Measurements from ENCODE around the gene DGCR6L. TPM values are rescaled to one million over a fixed set of nuclear protein-coding genes. Genes with fewer than 3 reads are reported as not detected.
A peak's percentile ranks its signal among the peaks of the same experiment; 100 is the strongest.
"Not testable (repeated sequence)": the region's sequence is repeated elsewhere in the genome, so short reads cannot be mapped to it uniquely, and the experiment has no call there.

The DGCR6L gene
- total RNA-seq, 6 experiments from 2014 or later = 32.6 to 79.9 (median 50.9) TPM

- WGBS (ENCODE audit: insufficient coverage, low coverage, low lambda C conversion rate, missing lambda C conversion rate) = 34% methylated on average over 4 of the region's 5 CpGs
- H3K4me1 ChIP-seq; DNase-seq; intact Hi-C loops (cut with DNase I); H3K4me3 ChIP-seq; H3K9me3 ChIP-seq; H3K27ac ChIP-seq; ATAC-seq; H3K27me3 ChIP-seq; H3K36me3 ChIP-seq: not testable (repeated sequence)
These were observed 8.7 kb upstream of the DGCR6L start for GRCh38 chr22:20328569-20328930.

- DNase-seq; H3K36me3 ChIP-seq; H3K4me3 ChIP-seq; H3K27ac ChIP-seq; H3K4me1 ChIP-seq; H3K9me3 ChIP-seq; ATAC-seq; intact Hi-C loops (cut with DNase I); H3K27me3 ChIP-seq: not testable (repeated sequence)
- WGBS (ENCODE audit: insufficient coverage, low coverage, low lambda C conversion rate, missing lambda C conversion rate) = no CpG with 5 or more reads among the region's 1 CpG
These were observed 6.1 kb upstream of the DGCR6L start for GRCh38 chr22:20325996-20326395.

- TF ChIP-seq POLR2A (IDR thresholded peaks at IDR 0.05) (no peak), CTCF (IDR thresholded peaks at IDR 0.05) (no peak)
- H3K4me1 ChIP-seq = peaks cover 0 to 9% (median under 1%) of the 10 kb centered on the region in 4 donors
- H3K27ac ChIP-seq = no peak overlapping the region
- H3K36me3 ChIP-seq = no peaks in the 10 kb centered on the region
- 77% methylated on average over 5 of the region's 5 CpGs for WGBS (ENCODE audit: insufficient coverage, low coverage, low lambda C conversion rate, missing lambda C conversion rate)
- no peak for DNase-seq
- intact Hi-C loops (cut with DNase I) = no loop called here
- H3K4me3 ChIP-seq = no peak overlapping the region
- ATAC-seq = no peak
- no peaks in the 10 kb centered on the region for H3K27me3 ChIP-seq
- H3K9me3 ChIP-seq = no peaks in the 10 kb centered on the region
These were observed 4.3 kb upstream of the DGCR6L start for GRCh38 chr22:20324139-20324516.

- H3K36me3 ChIP-seq; H3K27me3 ChIP-seq; intact Hi-C loops (cut with DNase I); H3K4me3 ChIP-seq; H3K27ac ChIP-seq; H3K9me3 ChIP-seq; ATAC-seq: not testable (repeated sequence)
- 83% methylated on average over 4 of the region's 7 CpGs for WGBS (ENCODE audit: insufficient coverage, low coverage, low lambda C conversion rate, missing lambda C conversion rate)
- peak in 1 of 3 donors; percentile 19 for DNase-seq
- H3K4me1 ChIP-seq = peaks cover 0 to 30% (median 11%) of the 10 kb centered on the region in 4 donors
These were observed 1.8 kb upstream of the DGCR6L start for GRCh38 chr22:20321552-20322211.

- 40% methylated on average over 7 of the region's 20 CpGs for WGBS (ENCODE audit: insufficient coverage, low coverage, low lambda C conversion rate, missing lambda C conversion rate)
- Histone ChIP-seq H3K4me3 (peak overlapping the region; percentile 94 to 97 (median 95)), H3K27ac (peak overlapping the region; percentile 77 to 85 (median 80)), H3K4me1 (peaks cover 0 to 30% (median 14%) of the 10 kb centered on the region in 4 donors)
- H3K27me3 ChIP-seq; H3K9me3 ChIP-seq; intact Hi-C loops (cut with DNase I); H3K36me3 ChIP-seq: not testable (repeated sequence)
- ATAC-seq (peak; percentile 2 to 14 (median 8)), DNase-seq (peak in 1 of 3 donors; percentile 9)
These were observed 1.0 kb upstream of the DGCR6L start for GRCh38 chr22:20320659-20321551.

- Histone ChIP-seq H3K36me3 (no peaks in the 10 kb centered on the region), H3K4me3 (peak overlapping the region; percentile 94 to 97 (median 95)), H3K9me3 (no peaks in the 10 kb centered on the region), H3K27ac (peak overlapping the region; percentile 77 to 85 (median 80)), H3K27me3 (no peaks in the 10 kb centered on the region), H3K4me1 (peaks cover 0 to 41% (median 18%) of the 10 kb centered on the region in 4 donors)
- TF ChIP-seq CTCF (IDR thresholded peaks at IDR 0.05) = no peak
- no peak for TF ChIP-seq POLR2A (IDR thresholded peaks at IDR 0.05)
- peak; percentile 3 to 21 (median 7) for ATAC-seq
- WGBS (ENCODE audit: insufficient coverage, low coverage, low lambda C conversion rate, missing lambda C conversion rate) = 5% methylated on average over 5 of the region's 32 CpGs
- intact Hi-C loops (cut with DNase I) = no loop called here
- DNase-seq = peak in 1 of 3 donors; percentile 23
These were observed 667 bp downstream of the DGCR6L start for GRCh38 chr22:20319041-20319744.

- WGBS (ENCODE audit: insufficient coverage, low coverage, low lambda C conversion rate, missing lambda C conversion rate) = 45% methylated on average over 3 of the region's 6 CpGs
- peaks cover 0 to 43% (median 19%) of the 10 kb centered on the region in 4 donors for H3K4me1 ChIP-seq
- H3K27ac ChIP-seq; H3K4me3 ChIP-seq; intact Hi-C loops (cut with DNase I); ATAC-seq; H3K27me3 ChIP-seq; H3K9me3 ChIP-seq; DNase-seq; H3K36me3 ChIP-seq: not testable (repeated sequence)
These were observed 1.7 kb downstream of the DGCR6L start for GRCh38 chr22:20318043-20318688.
